HG02610 (cell line): ENCODE measurements around the gene MIER2.
A peak's percentile ranks its signal among the peaks of the same experiment; 100 is the strongest.
"Not testable (repeated sequence)": the region's sequence is repeated elsewhere in the genome, so short reads cannot be mapped to it uniquely, and the experiment has no call there.

ENCODE experiments used
- ATAC-seq: cut with Tn5 transposase; IDR thresholded peaks from one replicate; pipeline ENCODE4 v1.9.1; 2021; ENCODE audit warnings: mild to moderate bottlenecking, moderate library complexity; ENCODE audit not compliant: unreplicated experiment

Gene MIER2

GRCh38 chr19:364496-365287, 20.1 kb upstream of the MIER2 start:
- ATAC-seq: no peak

GRCh38 chr19:362683-363082, 18.1 kb upstream of the MIER2 start:
- no peak for ATAC-seq

- no peak for ATAC-seq
Observed at GRCh38 chr19:362154-362553, 17.6 kb upstream of the MIER2 start.

- no peak for ATAC-seq
Observed at GRCh38 chr19:359653-359925, 15.0 kb upstream of the MIER2 start.

- not testable (repeated sequence) for ATAC-seq
Observed at GRCh38 chr19:355536-355935, 10.9 kb upstream of the MIER2 start.

- ATAC-seq: no peak
Observed at GRCh38 chr19:355134-355533, 10.5 kb upstream of the MIER2 start.

- ATAC-seq: no peak
Observed at GRCh38 chr19:351976-352625, 7.5 kb upstream of the MIER2 start.

- no peak for ATAC-seq
Observed at GRCh38 chr19:347946-348861, 3.6 kb upstream of the MIER2 start.

GRCh38 chr19:345320-345879, 804 bp upstream of the MIER2 start:
- no peak for ATAC-seq

- ATAC-seq: peak; percentile 27
Observed at GRCh38 chr19:343941-344624, 513 bp downstream of the MIER2 start.

- no peak for ATAC-seq
Observed at GRCh38 chr19:343451-343931, 1.1 kb downstream of the MIER2 start.

GRCh38 chr19:342801-343421, 1.7 kb downstream of the MIER2 start:
- ATAC-seq: no peak

GRCh38 chr19:342128-342455, 2.5 kb downstream of the MIER2 start:
- no peak for ATAC-seq

- ATAC-seq: no peak
Observed at GRCh38 chr19:341386-342127, 3.0 kb downstream of the MIER2 start.

- ATAC-seq: no peak
Observed at GRCh38 chr19:340620-341385, 3.8 kb downstream of the MIER2 start.

- no peak for ATAC-seq
Observed at GRCh38 chr19:339262-339887, 5.2 kb downstream of the MIER2 start.

- no peak for ATAC-seq
Observed at GRCh38 chr19:338421-338820, 6.2 kb downstream of the MIER2 start.

- ATAC-seq: no peak
Observed at GRCh38 chr19:336067-336614, 8.5 kb downstream of the MIER2 start.
